K562 (cell line): ENCODE data around the gene DYSF. TPM values are rescaled to one million over a fixed set of nuclear protein-coding genes. Genes with fewer than 3 reads are reported as not detected.

Source experiments
- ATAC-seq: fragments of 200-7000 bp; cut with Tn5 transposase; 3 replicates; pipeline ENCODE4 v1.9.1; 2020; ENCODE audit warnings: moderate library complexity
- BruUV-seq: library from RNA; stranded (reverse); fragments of 400-500 nt; replicated peaks from 2 replicates; lab custom pipeline; 2021; lab: Mats Ljungman, UMichigan
- CTCF ChIA-PET: fragments of 300-600 bp; formaldehyde crosslinking; extraction: SDS; loops from one replicate; lab custom pipeline; 2021; ENCODE audit warnings: low intra/inter-chr PET ratio; lab: Yijun Ruan, JAX
- POLR2A ChIA-PET: fragments of 300-600, 350-650 bp; sonication (Branson Sonifier 250); formaldehyde crosslinking; extraction: SDS; loops from one replicate; lab custom pipeline; 2021; ENCODE audit warnings: antibody characterized with exemption, inconsistent platforms; lab: Yijun Ruan, JAX
- DNase-seq, 4 experiments: peaks; one replicate each; pipeline versions ENCODE4 v3.0.0 to v3.0.0-alpha.2; 2011 to 2018; ENCODE audit warnings: low spot score in 3 of 4, mixed read lengths in 3 of 4; ENCODE audit errors: extremely low read depth in 1 of 4
- FAIRE-seq: peaks from 2 replicates; lab custom pipeline; 2011; peaks lifted over from hg19 to GRCh38; lab: Jason Lieb, UNC
- H2AFZ ChIP-seq: 2 replicates; pipeline ENCODE4 v1.6.0; 2011; ENCODE audit warnings: low read depth, low read length, control low read depth, inconsistent platforms
- H3K27ac ChIP-seq: fragments of 200-600 bp; 3 replicates; pipeline ENCODE4 v1.8.0; 2011; ENCODE audit warnings: low read depth, mild to moderate bottlenecking, control low read depth, inconsistent platforms, low read length, moderate library complexity, mixed read lengths; ENCODE audit errors: extremely low read depth
- H3K27me3 ChIP-seq, 2 experiments: fragments of 300-600 bp in 1 of 2; 2 replicates in 1 of 2; 3 replicates in 1 of 2; pipeline versions ENCODE4 v1.6.0 to v1.8.0; 2011; ENCODE audit warnings: inconsistent platforms in 2 of 2, low read length in 2 of 2, mild to moderate bottlenecking in 1 of 2, mixed read lengths in 1 of 2, moderate library complexity in 1 of 2; ENCODE audit not compliant: control insufficient read depth in 2 of 2, insufficient read depth in 2 of 2
- H3K36me3 ChIP-seq: fragments of 300-600 bp; 3 replicates; pipeline ENCODE4 v1.8.0; 2011; ENCODE audit warnings: mild to moderate bottlenecking, low read length, inconsistent platforms; ENCODE audit not compliant: control insufficient read depth, insufficient read depth
- H3K4me1 ChIP-seq, 2 experiments: fragments of 200-600 bp in 1 of 2; replicated peaks in 1 of 2; 2 replicates in 1 of 2; 3 replicates in 1 of 2; pipeline versions ENCODE4 v1.5.1 to v1.8.0; 2011; ENCODE audit warnings: inconsistent platforms in 2 of 2, low read length in 2 of 2, mild to moderate bottlenecking in 1 of 2, mixed read lengths in 1 of 2, moderate library complexity in 1 of 2; ENCODE audit not compliant: control insufficient read depth in 2 of 2, insufficient read depth in 2 of 2
- H3K4me2 ChIP-seq: 2 replicates; pipeline ENCODE4 v1.6.1; 2011; ENCODE audit warnings: low read length, control low read depth, inconsistent platforms, mixed read lengths; ENCODE audit not compliant: insufficient read depth
- H3K4me3 ChIP-seq: fragments of 200-600 bp; sonication (generic), shearing (Covaris generic); 2 replicates; pipeline ENCODE4 v1.5.1; 2016; ENCODE audit warnings: control low read depth, inconsistent platforms
- H3K79me2 ChIP-seq: fragments of 200-600 bp; 3 replicates; pipeline ENCODE4 v1.8.0; 2011; ENCODE audit warnings: low read length, inconsistent platforms; ENCODE audit not compliant: control insufficient read depth, insufficient read depth
- H3K9ac ChIP-seq, 2 experiments: 2 replicates each; pipeline versions ENCODE4 v1.6.0 to v1.6.1; 2011; ENCODE audit warnings: low read depth in 2 of 2, low read length in 2 of 2, control low read depth in 1 of 2, inconsistent platforms in 1 of 2, mild to moderate bottlenecking in 1 of 2, mixed read lengths in 1 of 2; ENCODE audit not compliant: insufficient read depth in 1 of 2
- H3K9me1 ChIP-seq: one replicate; pipeline ENCODE4 v1.6.0; 2011; ENCODE audit warnings: inconsistent platforms, mild to moderate bottlenecking, low read length, moderate library complexity; ENCODE audit not compliant: control insufficient read depth, insufficient read depth
- H3K9me3 ChIP-seq: replicated peaks from 2 replicates; pipeline ENCODE4 v1.5.1; 2011; ENCODE audit warnings: low read depth, low read length, inconsistent platforms; ENCODE audit not compliant: control insufficient read depth, insufficient read depth
- H4K20me1 ChIP-seq: replicated peaks from 2 replicates; pipeline ENCODE4 v1.6.1; 2011; ENCODE audit warnings: low read length, inconsistent platforms, mixed read lengths; ENCODE audit not compliant: control insufficient read depth, insufficient read depth
- EWSR1 ChIP-seq: fragments of 450-650 bp; IDR thresholded peaks from 2 replicates; pipeline ENCODE4 v1.6.1; 2018; ENCODE audit warnings: borderline replicate concordance, mild to moderate bottlenecking, low read depth, moderate library complexity; ENCODE audit not compliant: partially characterized antibody
- ILK ChIP-seq: fragments of 450-650 bp; IDR thresholded peaks from 2 replicates; pipeline ENCODE4 v1.6.1; 2016; ENCODE audit warnings: missing genetic modification characterization, low read depth, mild to moderate bottlenecking, missing compliant biosample characterization, moderate library complexity, borderline replicate concordance
- KDM2B ChIP-seq: fragments of 250-450 bp; sonication (Bioruptor Pico); IDR thresholded peaks from 2 replicates; pipeline ENCODE4 v1.8.0; 2021; ENCODE audit warnings: mild to moderate bottlenecking, moderate library complexity
- NCOR1 ChIP-seq: fragments of 450-650 bp; IDR thresholded peaks from 2 replicates; pipeline ENCODE4 v1.6.1; 2016; ENCODE audit warnings: mild to moderate bottlenecking, moderate library complexity
- PYGO2 ChIP-seq: fragments of 450-650 bp; IDR thresholded peaks from 2 replicates; pipeline ENCODE4 v1.6.1; 2016; ENCODE audit warnings: mild to moderate bottlenecking, missing genetic modification characterization, moderate library complexity, missing compliant biosample characterization
- SIN3A ChIP-seq, 2 experiments: fragments of 150-350 bp in 1 of 2; IDR thresholded peaks; 2 replicates each; pipeline ENCODE4 v1.6.1; 2011 to 2016; ENCODE audit warnings: borderline replicate concordance in 2 of 2, low read depth in 2 of 2, low read length in 2 of 2, mild to moderate bottlenecking in 2 of 2, moderate library complexity in 2 of 2; ENCODE audit not compliant: control insufficient read depth in 1 of 2
- SRF ChIP-seq, 2 experiments: fragments of 250-450, 450-650 bp in 1 of 2; sonication (Bioruptor Pico) in 1 of 2; sonication (generic) in 1 of 2; formaldehyde crosslinking; IDR thresholded peaks; 2 replicates each; pipeline versions ENCODE4 v1.5.0 to v1.5.1; 2020 to 2022; ENCODE audit warnings: mild to moderate bottlenecking in 1 of 2, missing genetic modification reagents in 1 of 2
- ZNF212 ChIP-seq: fragments of 450-650 bp; formaldehyde crosslinking; IDR thresholded peaks from 2 replicates; pipeline ENCODE4 v1.4.0; 2020; ENCODE audit warnings: mild to moderate bottlenecking
- ZNF699 ChIP-seq: fragments of 250-450 bp; sonication (Bioruptor Pico); IDR thresholded peaks from 2 replicates; pipeline ENCODE4 v1.8.0; 2021; ENCODE audit warnings: mild to moderate bottlenecking, moderate library complexity; ENCODE audit not compliant: insufficient replicate concordance
- WGBS: fragments of 100-300 bp; shearing (Covaris generic); methylation state at CpG from one replicate; pipeline ENCODE4 v1.1.6; 2016; ENCODE audit warnings: low coverage, mixed read lengths; ENCODE audit not compliant: insufficient coverage; ENCODE audit errors: missing lambda C conversion rate; 5-methylcytosine and 5-hydroxymethylcytosine counted together
- in situ Hi-C: fragments of 300-500 bp; cut with MboI; formaldehyde crosslinking; loops from 4 replicates; pipeline ENCODE4 v1.15.0; 2018; ENCODE audit warnings: inconsistent platforms, mixed read lengths
- intact Hi-C: fragments of 100-400 bp; cut with micrococcal nuclease; formaldehyde crosslinking; loops from 2 replicates; pipeline ENCODE4 v1.14.2; 2022
- polyA plus RNA-seq, 8 experiments: library from polyadenylated mRNA; depleted of rRNA in 4 of 8; stranded (reverse) in 5 of 8; unstranded in 3 of 8; fragments of >200 nt; fragmentation: Nextera tagmentation in 2 of 8; fragmentation: Illumina TruSeq in 1 of 8; extraction: Ambion mirVana in 2 of 8; extraction: Trizol in 1 of 8; gene quantifications; 2 replicates each; pipeline versions ENCODE4 v1.2.1 to v1.2.3, GENCODE V29; 2011 to 2014; ENCODE audit warnings: inconsistent platforms in 1 of 8, missing spikeins in 1 of 8
- total RNA-seq, 7 experiments: library from RNA; depleted of rRNA in 6 of 7; stranded (reverse); fragments of >200 nt in 6 of 7; fragmentation: Illumina TruSeq in 2 of 7; extraction: Trizol in 2 of 7; gene quantifications; 2 replicates each; pipeline versions ENCODE4 v1.2.1 to v1.2.3, GENCODE V29; 2011 to 2021; ENCODE audit warnings: low replicate concordance in 1 of 7
- TF ChIP-seq, protein P1 (sequence below), 2 experiments: fragments of 450-650 bp in 1 of 2; IDR thresholded peaks; 2 replicates each; pipeline ENCODE4 v1.6.1; 2011 to 2017; ENCODE audit warnings: low read depth in 2 of 2, antibody characterized with exemption in 1 of 2, borderline replicate concordance in 1 of 2, low read length in 1 of 2, mild to moderate bottlenecking in 1 of 2, mixed read lengths in 1 of 2; ENCODE audit not compliant: control insufficient read depth in 1 of 2
- TF ChIP-seq, protein P2 (sequence below): IDR thresholded peaks from 3 replicates; pipeline ENCODE4 v1.6.1; 2011; ENCODE audit warnings: borderline replicate concordance, mild to moderate bottlenecking; ENCODE audit not compliant: insufficient read length, insufficient read depth

Gene DYSF
- total and polyA plus RNA-seq, 9 of the 15 experiments (the other 6 are each of a cell fraction or from before 2014, with no cell fraction given): 0.01 to 0.80 (median 0.29) TPM

DNA sequence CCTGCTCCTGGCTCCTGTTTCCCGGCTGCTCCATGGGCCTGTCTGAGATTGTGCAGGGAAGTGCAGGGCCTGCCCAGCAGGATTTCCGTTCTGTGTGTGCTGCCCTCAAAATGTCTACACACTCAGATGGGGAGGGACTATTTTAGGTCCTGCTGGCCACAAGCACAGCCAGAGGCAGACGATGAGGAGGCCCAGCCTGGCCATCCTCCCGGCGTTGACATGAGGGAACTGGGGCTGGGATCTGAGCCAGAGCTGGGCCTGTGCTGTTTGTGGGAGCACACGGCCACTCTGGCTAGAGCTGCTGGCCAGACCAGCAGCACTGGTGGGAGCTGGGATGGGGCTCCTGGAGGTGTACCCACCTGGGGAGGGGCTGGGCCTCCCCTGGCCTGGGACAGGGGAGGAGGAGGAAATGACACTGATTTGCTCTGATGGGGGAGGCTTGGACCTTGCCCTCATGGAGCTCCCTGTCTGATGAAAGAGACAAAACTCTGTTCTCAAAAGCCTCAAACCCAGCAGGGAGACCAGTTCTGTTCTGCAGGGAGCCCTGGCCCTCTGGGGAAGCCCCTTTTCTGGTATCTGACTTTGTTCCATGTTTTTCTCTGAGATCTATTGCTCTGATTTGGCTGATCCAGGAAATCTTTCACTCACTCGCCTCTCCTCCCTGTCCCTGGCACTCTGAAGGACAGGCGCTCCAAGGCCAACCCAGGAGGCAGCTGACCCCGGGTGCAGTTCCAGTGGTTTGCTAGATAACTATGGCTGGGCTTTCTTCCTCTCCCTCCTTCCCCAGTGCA, 161.8 kb downstream of the DYSF start (continued):
- TF ChIP-seq, protein P1, sequence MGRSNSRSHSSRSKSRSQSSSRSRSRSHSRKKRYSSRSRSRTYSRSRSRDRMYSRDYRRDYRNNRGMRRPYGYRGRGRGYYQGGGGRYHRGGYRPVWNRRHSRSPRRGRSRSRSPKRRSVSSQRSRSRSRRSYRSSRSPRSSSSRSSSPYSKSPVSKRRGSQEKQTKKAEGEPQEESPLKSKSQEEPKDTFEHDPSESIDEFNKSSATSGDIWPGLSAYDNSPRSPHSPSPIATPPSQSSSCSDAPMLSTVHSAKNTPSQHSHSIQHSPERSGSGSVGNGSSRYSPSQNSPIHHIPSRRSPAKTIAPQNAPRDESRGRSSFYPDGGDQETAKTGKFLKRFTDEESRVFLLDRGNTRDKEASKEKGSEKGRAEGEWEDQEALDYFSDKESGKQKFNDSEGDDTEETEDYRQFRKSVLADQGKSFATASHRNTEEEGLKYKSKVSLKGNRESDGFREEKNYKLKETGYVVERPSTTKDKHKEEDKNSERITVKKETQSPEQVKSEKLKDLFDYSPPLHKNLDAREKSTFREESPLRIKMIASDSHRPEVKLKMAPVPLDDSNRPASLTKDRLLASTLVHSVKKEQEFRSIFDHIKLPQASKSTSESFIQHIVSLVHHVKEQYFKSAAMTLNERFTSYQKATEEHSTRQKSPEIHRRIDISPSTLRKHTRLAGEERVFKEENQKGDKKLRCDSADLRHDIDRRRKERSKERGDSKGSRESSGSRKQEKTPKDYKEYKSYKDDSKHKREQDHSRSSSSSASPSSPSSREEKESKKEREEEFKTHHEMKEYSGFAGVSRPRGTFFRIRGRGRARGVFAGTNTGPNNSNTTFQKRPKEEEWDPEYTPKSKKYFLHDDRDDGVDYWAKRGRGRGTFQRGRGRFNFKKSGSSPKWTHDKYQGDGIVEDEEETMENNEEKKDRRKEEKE (IDR thresholded peaks at IDR 0.05; ENCODE audit: borderline replicate concordance in 1 of 2, control insufficient read depth in 1 of 2, low read depth in 2 of 2, low read length in 1 of 2): no peak
- TF ChIP-seq, all 486 proteins: peak for 0

DNA sequence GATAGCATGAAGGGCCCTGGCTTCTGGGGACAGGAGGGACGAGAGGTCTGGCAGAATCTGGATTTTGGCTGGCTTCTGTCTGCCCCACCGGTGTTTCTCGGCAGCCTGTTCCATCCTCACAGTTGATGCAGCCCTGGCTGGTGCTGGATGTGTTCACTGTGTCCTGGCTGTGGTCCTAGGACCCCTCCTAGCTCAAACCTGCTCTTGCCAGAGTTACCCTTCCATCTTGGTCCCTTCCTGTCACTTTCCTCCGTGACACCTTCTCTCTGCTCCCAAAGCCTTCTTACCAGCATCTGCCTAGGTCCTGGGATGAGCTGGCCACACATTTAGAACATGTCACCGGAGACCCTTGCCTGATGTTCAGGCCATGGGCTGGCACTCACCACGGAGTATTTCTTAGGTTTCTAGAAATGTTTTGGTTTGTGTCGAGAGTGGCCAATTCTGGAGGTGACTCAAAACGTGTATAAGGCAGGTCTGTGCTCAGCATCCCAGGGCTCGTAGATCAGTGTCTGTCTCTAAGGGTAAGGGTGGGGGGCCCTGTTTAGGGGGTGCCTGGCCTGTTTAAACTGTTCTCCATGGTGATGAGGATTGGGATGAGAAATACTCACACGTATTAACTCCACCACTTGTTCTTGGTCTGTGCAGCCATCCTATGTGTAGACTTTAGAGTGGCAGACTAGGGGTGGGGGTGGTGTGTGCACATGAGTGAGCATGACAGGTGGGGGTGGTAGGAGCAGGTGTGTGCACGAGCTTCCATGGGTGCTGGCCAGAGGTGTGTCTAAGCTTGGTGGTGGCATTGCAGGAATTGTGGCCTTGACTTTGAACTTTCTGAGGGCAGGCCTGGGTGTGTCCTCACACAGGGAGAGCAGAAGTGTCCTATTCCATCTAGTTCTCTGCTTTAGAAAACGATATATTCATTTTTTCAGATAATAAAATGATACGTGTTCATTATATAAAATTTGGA, 162.7 kb downstream of the DYSF start:
- Histone ChIP-seq H3K4me3 (no peak overlapping the region), H3K36me3 (no peaks in the 10 kb centered on the region), H3K4me1 (peaks cover 0 to 4% of the 10 kb centered on the region in 2 experiments; a peak in 1 of 5 replicates), H2AFZ (no peak overlapping the region), H3K9ac (peak overlapping the region in 1 of 2 experiments; percentile 71; a peak in 2 of 4 replicates), H4K20me1 (no peaks in the 10 kb centered on the region), H3K9me1 (no peaks in the 10 kb centered on the region), H3K27me3 (peaks cover 0 to 21% of the 10 kb centered on the region in 2 experiments; a peak in 3 of 5 replicates), H3K9me3 (no peaks in the 10 kb centered on the region), H3K27ac (no peak overlapping the region), H3K4me2 (no peak overlapping the region), H3K79me2 (no peaks in the 10 kb centered on the region)
- ChIA-PET POLR2A (interaction anchor here (0.6 kb wide), 3 partner anchors 9 to 30 kb away, joined by 3 read pairs; no protein-coding TSS in a partner anchor), CTCF (no interaction called here)
- DNase-seq (peak in 1 of 4 experiments; percentile 5), ATAC-seq (no peak), FAIRE-seq (no peak)
- no TSS peak for BruUV-seq
- in situ Hi-C loops (no loop called here), intact Hi-C loops (loop anchor here (5.0 kb wide), 1 partner anchor 181 kb away; no protein-coding TSS in a partner anchor)
- WGBS: under 1% methylated on average over 12 of the region's 13 CpGs
- no peak for TF ChIP-seq ZNF699
- no peak for TF ChIP-seq ZNF212 (CRISPR knock-in tag)
- no peak for TF ChIP-seq EWSR1
- no peak for TF ChIP-seq NCOR1
- TF ChIP-seq KDM2B: no peak
- TF ChIP-seq, protein P2, sequence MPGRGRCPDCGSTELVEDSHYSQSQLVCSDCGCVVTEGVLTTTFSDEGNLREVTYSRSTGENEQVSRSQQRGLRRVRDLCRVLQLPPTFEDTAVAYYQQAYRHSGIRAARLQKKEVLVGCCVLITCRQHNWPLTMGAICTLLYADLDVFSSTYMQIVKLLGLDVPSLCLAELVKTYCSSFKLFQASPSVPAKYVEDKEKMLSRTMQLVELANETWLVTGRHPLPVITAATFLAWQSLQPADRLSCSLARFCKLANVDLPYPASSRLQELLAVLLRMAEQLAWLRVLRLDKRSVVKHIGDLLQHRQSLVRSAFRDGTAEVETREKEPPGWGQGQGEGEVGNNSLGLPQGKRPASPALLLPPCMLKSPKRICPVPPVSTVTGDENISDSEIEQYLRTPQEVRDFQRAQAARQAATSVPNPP: no peak
- TF ChIP-seq SIN3A (IDR thresholded peaks at IDR 0.05; ENCODE audit: borderline replicate concordance in 2 of 2, control insufficient read depth in 1 of 2, low read depth in 2 of 2, low read length in 2 of 2): no peak
- no peak for TF ChIP-seq ILK (tag)
- no peak for TF ChIP-seq PYGO2
- no peak for TF ChIP-seq SRF (CRISPR knock-in tag; IDR thresholded peaks at IDR 0.05)
